ENCODE results near the gene DGKK.

- TF ChIP-seq EP300 (IDR thresholded peaks at IDR 0.05; ENCODE audit: low read depth) (no peak), CTCF (IDR thresholded peaks at IDR 0.05) (no peak), POLR2AphosphoS5 (IDR thresholded peaks at IDR 0.05) (no peak), POLR2A (IDR thresholded peaks at IDR 0.05) (no peak)
These were observed 67.7 kb downstream of the DGKK start for GRCh38 chrX:50402886-50403285.

Measured in transverse colon (tissue), 4 donors.